GM19238 (cell line): ENCODE results near the gene ANGEL2.
"Not testable (repeated sequence)": the region's sequence is repeated elsewhere in the genome, so short reads cannot be mapped to it uniquely, and the experiment has no call there.

Source experiments
- DNase-seq: peaks from one replicate; pipeline ENCODE4 v3.0.0; 2011; ENCODE audit warnings: low spot score; ENCODE audit not compliant: insufficient read length

Gene ANGEL2

DNA sequence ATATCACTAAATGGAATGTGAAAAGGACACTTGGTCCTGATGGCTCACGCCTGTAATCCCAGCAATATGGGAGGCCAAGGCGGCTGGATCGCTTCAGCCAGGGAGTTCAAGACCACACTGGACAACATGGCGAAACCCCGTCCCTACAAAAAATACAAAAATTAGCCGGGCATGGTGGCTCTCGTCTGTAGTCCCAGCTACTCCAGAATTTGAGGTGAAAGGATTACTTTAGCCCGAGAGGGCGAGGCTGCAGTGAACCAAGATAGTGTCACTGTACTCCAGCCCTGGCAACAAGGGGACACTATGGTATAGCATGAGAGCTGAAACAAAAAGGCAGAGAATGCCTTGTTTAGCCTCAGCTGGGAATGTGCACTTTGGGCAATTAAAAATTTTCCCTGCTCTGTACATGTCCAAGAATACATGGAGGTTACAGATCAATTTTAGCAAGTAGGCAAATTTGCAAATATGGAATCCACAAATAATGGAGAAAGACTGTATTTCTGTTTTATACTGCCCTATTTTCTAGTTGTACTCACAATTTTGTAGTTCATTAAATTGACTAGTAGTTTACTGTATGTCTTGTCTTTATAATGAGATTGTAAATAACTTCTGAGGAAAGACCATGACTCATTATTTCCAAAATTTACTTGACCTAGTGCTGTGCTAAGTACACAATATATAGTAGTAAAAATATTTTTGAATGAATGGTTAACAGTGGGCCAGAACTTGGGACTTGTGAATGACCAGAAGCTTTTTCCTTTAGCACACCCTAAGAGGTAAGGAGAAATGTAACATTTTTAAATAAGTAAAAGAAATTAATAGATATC, 2.0 kb upstream of the ANGEL2 start:
- DNase-seq: no peak

DNA sequence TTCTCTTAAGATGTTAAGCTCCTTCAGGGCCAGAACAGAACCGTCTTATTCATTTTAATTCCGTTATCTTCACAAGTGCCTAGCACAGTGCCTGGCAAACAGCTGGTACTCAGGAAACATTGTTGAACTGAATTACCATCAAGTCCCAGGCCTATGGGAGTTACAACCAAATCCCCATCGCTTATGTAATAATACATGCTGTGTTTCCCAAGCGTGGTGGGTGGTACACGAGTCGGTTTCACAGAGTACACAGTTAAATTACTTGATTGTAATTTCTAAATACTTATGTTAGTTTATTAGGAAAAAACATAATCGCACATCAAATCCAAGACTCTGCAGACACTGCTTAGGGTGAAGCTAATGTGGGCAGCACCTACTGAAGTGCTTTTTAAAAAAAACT, 1.0 kb downstream of the ANGEL2 start:
- DNase-seq: no peak

DNA sequence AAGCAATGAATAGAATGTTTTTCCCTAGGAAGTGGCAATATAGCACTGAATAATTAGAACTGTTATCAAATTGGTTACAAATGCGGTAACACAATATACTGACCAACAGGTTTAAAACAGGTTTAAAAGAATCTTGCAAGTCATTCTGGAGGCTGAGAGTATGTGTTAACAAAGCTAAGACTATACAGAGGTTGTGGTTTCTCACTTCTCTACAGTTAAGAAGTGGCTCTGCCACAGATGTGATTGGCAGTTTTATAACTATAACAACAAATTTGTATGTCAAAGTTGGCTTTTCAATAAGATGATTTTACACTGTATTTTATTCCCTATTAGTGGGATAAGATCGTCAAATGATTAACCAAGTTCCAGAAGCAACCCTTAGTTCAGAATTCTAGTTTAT, 7.1 kb downstream of the ANGEL2 start:
- no peak for DNase-seq

DNA sequence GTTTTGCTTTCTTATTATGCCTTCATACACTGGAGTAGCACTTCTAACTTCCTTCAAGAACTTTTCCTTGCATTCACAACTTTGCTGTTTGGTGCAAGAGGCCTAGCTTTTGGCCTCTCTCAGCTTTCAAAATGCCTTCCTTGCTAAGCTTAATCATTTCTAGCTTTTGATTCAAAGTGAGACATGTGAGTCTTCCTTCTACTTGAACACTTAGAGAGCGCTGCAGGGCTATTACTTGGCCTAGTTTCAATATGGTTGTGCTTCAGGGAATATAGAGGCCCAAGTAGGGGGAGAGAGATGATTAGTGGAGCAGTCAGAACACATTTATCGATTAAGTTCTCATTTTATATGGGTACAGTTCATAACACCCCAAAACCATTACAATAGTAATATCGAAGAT, 12.4 kb downstream of the ANGEL2 start:
- DNase-seq: no peak

DNA sequence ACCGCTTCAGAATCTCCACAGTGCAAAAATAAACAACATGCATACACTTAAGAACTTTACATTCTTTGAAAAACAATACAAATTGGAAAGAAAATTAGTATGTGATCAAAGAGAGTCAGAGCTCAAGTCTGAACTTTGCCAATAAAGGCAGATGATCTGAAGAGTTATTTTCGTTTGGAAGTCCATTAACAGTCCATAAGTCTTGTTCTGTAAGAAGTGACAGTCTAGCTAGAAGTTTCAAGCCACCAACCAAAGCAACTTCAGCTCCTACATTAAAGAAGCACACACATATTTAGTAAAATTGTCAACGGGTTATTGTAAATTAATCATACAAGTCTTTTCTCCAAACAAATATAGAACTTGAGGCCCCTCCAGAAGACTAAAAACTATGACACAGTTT, 20.7 kb downstream of the ANGEL2 start:
- no peak for DNase-seq

DNA sequence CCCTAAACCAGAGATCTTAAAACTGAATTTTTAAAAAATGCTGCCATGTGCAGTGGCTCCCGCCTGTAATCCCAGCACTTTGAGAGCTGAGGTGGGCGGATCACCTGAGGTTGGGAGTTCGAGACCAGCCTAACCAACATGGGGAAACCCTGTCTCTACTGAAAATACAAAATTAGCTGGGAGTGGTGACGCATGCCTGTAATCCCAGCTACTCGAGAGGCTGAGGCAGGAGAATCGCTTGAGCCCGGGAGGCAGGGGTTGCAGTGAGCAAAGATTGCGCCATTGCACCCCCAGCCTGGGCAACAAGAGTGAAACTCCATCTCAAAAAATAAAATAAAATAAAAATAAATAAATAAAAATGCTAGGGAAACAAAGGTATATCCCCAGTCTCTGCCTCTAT, 21.7 kb downstream of the ANGEL2 start:
- not testable (repeated sequence) for DNase-seq

GRCh38 chr1:212990276-212990675, 25.4 kb downstream of the ANGEL2 start:
- no peak for DNase-seq

DNA sequence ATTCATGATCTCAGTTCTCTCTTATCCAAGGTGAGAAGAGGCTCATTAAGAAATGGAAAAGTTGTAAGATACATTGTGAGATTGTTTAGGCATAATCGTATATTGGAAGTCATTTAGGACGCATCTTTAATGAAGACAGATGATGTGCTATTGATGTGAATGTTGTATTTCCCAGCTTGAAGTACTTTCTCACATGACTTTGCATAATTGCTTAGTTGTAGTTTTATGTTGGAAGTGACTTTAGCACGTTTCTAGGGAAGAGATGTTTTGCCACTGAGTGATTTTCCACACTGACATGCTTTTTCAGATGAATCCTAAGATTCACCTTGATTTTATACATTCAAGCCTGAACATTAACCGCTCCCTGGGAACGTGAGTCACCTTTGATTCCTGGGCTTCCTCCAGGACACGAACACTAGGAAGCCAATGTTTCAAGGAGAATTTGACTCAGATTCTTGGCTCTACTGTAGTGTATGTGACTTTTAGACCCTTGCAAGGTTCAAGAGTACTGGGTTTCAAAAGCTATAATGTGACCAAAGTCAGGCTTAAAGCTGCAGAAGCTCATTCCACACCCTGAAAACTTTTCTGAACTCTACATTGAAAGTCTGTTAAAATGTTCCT, 27.9 kb downstream of the ANGEL2 start:
- no peak for DNase-seq

- no peak for DNase-seq
These were observed 29.1 kb downstream of the ANGEL2 start for GRCh38 chr1:212986551-212986950.

DNA sequence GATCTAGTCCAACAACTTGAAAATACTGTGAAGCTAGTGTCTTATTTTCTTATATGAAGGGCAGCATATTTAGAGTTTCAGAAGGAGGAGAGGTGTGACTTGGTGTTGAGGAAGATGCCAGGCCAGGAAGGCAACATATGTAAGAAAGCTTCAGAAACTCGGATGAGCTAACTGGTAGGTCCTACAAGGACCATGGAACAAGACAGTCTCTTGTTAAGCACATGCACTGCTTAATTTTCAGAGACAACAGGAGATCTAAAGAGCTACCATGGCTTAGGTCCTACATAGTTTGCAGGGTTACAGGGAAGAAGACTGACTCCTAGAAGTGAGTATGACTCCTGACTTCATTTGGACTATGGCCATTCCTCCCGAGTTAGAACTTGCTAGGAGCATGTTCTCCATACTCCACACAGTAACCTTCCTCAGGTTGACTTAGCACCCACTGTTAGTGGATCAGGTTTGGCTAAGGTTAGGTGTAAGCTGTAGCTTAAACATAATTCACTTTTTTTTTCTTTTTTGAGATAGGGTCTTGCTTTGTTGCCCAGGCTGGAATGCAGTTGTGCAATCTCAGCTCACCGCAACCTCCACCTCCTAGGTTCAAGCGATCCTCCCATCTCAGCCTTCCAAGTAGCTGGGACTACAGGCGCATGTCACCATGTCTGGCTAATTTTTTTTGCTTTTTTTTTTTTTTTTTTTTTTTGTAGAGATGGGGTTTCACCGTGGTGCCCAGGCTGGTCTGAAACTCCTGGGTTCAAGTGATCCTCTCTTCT, 31.0 kb downstream of the ANGEL2 start:
- DNase-seq: no peak

GRCh38 chr1:212983482-212983881, 32.2 kb downstream of the ANGEL2 start:
- DNase-seq: no peak

DNA sequence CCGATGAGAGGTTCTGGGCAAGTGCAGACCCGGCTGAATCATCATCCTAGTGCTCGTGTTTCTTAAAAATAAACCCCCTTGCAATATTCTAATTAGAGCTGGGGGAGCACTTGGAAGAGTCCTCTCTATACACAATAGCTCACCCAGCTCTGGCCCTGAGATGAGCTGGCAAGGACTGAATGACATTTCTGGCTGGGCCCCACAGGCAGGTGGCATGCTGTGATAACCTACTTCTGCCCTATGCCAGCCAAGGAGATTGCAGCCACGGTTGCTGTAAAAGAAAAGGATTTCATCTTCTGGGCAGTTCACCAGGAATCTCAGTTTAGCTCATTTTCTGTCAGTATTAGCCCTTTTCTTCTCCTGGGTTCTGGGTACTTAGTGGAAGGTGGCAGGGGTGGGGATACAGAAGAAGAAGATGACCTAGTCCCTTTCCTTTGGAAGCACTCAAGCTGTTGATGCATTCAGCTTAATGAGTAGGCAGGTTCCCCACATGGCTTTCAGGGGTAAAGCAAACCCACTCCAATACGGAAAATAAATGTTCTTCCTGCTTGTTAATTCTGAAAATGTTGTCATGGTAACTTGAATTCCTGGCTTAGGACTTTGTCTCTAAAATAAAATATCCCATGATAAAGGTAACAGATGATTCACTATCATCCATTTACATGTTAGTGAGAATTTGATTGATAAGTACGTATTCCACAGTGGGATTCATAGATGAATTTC, 33.1 kb downstream of the ANGEL2 start:
- DNase-seq: no peak

- no peak for DNase-seq
These were observed 33.9 kb downstream of the ANGEL2 start for GRCh38 chr1:212981571-212982328.

DNA sequence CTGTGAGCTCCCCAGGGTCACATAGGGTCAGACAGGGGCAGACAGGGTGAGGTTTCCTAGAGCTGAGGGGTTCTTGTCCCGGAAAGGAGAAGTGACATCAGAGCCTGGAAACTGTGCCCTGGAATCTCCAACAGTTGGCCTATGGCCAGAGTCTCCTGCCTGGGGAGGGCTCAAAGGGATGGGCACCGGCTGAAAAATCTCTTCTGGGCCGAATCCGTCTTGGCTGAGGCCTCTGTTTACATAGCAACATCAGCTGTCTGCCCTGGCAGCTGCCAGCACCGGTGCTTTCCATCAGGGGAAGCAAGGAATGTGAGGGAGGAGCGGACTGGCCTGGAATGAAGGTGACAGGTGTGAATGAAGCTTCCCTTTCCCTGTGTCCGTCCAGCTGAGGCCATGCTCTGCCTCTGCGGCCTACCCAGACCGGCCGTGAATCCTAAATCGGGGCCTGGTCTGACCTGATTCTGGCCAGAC, 34.6 kb downstream of the ANGEL2 start:
- DNase-seq: no peak

DNA sequence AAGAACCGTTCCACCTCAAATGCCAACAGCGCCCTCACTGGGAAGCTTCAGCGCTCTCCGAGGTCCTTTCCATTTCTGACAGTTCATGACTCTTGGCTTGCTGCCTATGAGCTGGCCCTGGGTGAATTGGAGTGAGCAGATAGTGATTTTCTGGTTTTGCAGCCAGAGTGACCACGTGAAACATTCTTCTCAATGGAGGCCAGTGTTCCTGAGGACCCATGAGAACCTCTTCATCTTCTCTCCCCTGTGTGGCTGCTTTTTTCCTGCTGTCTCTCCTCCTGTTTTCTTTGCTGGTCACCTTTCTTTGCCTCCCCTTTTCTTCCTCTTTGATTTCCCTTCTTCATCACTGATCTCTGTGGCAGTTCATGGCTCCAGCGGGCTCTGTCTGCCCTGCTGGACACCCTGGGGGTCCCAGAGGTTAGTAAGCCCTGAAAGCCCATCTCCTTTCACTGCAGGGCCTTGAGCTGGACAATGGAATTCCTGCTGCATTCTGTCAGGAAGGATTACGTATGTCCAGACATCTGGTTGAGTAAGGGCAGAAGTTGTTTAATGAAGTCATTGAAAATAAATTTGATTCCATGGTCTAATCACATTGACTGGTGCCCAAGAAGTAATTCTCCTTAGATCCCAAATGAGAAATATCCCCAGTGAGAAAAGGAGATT, 35.4 kb downstream of the ANGEL2 start:
- no peak for DNase-seq

DNA sequence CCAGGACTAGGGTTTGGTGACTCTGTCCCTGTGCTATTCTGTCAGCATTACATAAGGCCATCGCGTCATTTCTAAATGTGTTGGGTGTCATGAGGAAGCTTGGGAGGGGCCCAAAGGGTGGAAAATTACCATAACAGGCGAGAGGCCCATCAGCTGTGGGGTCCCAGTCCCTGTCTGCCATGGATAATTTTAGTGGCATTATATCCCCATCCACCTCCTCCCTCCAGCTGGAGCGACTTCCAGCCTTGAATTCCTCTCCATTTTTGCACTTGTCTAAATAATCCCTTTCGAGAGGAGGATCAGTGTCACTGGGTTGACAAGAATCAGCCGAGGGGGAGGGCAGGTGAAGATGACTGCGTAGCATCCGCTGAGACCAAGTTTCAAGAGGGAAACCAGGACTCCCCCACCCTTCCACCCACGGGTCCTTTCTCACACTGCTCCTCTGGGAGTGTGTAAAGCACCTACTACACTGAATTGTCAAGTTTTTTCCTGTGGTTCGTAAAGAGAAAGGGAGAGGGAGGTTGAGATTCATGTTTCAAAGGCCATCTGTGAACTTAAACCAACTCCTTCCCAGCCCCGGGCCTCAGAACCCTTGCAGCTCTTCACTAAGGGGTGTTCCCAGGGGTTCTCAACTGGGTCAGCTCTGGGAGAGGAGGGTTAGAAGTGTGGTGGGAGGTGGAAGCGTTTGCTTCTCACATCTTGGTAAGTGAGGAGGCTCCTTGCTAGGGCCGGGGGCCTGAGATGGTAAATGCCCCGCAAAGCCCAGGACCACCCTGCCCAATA, 36.1 kb downstream of the ANGEL2 start:
- DNase-seq: no peak

- no peak for DNase-seq
These were observed 37.7 kb downstream of the ANGEL2 start for GRCh38 chr1:212977781-212978645.

DNA sequence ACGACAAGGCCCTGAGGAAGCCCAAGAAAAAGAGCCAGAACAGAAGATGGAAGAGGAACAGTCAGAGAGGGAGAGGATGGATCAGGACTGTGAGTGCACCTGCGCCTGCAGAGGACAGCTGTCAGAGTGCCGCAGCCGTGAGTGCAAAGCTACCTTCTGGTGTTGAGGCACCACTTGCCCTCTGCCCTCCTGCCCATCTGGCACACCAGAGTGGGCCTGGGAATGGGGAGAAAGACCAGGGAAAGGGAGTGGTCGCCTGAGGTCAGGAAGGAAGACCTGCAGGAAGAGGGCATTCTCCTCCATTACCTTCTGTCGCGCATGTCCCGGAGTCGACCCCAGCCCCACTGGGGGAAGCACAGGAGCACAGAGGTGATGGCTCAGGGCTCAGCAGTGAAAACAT, 39.1 kb downstream of the ANGEL2 start:
- DNase-seq: no peak
